NCI-H1694 (cell line): ENCODE results near the gene SH3BP1.
A peak's percentile ranks its signal among the peaks of the same experiment; 100 is the strongest.

Experiments used
- DNase-seq: peaks from one replicate; lab custom pipeline; 2025; lab: John Stamatoyannopoulos, UW

The SH3BP1 gene

DNA sequence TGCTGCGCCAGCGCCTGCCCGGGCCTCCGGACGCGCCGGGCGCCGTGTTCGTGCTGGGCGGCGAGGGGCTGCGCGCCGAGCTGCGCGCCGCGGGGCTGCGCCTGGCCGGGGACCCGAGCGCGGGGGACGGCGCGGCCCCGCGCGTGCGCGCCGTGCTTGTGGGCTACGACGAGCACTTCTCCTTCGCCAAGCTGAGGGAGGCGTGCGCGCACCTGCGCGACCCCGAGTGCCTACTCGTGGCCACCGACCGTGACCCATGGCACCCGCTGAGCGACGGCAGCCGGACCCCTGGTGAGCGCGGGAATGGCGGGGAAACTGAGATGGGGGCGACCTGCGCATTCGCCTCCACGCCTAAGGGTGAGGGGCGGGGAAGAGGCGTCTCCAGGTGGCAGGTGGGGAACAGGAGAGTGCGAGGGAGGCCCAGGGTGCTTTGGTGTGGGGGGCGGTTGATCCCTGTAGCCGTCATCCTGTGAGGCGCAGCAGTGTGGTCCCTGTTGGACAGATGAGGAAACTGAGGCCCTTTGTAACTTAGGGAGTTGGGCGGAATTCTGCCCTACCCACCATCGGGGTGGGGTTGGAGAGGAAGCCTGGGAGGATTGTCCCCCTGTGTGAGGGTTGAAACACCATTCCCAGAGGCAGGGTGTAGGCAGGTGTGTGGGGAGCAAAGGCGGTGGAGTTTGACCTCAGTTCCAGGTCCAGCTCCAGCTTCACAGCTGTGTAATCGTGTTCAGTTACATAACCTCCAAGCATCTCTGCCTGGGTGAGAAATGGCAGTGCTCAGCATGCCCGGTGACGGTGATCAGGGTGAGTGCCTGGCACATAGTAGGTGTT lies 19.8 kb downstream of the SH3BP1 start:
- DNase-seq: no peak

DNA sequence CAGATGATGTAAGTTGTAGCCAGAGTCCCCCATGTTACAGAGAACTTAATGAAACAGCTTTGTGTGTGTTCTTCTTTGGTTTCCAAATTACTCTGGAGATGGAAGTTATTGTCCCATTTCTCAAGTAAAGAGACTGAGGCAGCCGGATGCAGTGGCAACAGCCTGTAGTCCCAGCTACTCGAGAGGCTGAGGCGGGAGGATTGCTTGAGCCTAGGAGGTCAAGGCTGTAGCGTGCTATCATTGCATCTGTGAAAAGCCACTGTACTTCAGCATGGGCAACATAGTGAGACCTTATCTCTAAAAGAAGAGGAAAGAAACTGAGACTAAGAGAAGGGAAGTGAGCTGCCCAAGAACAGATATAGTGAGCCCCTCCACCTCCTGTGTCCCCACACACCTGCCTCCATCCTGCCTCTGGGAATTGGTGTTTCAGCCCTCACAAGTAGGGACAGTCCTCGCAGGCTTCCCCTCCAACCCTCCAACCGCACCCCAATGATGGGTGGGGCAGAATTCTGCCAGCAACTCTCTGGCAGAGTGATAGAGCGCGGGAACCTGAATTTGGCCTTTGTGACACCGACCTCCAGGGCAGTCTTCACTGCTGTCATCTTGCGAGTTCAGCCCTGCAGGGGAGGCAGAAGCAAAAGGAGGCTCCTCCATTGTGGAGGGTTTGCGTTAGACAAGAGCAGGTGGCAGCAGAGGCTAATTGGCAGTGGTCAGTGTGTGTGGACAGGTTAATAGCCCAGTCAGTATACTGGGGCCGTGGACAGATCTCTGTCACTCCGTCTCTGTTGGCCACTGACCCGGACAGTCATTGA lies 20.6 kb downstream of the SH3BP1 start:
- no peak for DNase-seq

DNA sequence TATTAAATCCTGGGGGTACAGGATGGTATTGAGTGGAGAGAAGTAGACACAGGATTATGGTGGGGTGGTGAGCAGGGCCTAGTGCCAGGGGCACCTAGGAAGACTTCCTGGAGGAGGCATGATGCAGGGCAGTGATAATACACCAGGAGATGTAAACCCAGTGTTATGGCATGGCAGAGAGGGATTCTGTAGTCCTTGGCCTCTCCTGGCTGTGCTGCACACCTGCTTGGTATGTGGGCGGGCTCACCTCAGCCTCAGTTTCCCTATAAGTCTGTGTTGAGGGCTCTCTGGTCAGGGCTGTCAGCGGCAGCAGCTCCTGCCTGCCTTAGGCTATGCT lies 21.2 kb downstream of the SH3BP1 start:
- DNase-seq: no peak

DNA sequence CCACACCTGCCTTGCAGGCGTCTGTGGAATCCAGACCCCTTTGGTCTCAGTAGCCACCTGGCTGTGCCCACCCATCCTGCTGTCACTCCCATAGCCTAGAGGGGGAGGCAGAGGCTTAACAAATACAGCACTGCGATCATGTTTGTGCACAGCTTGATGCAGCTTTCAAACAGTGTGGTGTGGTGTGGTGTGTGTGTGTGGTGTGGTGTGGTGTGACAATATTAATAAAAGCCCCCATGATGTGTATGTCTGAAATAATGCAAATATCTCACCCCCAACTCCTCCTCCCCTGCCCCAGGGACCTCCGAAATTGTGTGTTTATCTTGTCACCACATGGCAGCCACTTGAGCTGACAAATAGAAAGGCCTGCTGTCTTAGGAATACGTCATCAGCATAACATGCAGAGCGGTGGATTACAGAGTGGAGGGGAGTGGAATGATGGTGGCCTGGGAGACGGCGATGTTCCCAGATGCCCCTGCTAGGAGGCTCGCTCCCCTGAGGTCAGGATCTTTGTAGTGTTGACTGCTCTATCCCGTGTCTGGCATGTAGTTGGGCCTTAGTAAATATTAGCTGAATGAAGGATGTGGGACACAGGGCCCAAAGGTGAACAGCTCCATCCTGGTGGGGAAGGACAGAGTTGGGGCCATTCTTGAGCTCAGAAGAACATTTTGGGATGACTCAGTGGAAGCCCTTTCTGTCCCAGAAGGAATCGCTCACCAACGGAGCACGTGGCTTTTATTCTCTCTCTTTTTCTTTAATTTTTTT lies 21.9 kb downstream of the SH3BP1 start:
- peak; percentile 25 for DNase-seq

DNA sequence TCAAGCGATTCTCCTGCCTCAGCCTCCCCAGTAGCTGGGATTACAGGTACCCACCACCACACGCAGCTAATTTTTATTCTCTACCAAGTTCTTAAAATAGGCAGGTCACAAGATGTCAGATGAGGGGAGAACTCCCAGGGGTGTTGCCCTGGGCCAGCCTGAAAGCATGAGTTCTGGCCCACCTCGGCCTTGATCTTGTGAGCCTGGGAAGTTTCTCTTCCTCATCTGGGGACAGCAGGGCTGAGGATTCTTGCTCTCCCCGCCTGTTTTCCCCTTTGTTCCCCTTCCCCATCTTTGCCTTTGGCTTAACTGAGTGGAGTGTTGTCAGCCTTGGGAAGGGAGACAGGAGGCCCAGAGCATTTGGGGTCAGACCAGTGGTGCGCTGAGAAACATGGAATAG lies 22.6 kb downstream of the SH3BP1 start:
- no peak for DNase-seq

DNA sequence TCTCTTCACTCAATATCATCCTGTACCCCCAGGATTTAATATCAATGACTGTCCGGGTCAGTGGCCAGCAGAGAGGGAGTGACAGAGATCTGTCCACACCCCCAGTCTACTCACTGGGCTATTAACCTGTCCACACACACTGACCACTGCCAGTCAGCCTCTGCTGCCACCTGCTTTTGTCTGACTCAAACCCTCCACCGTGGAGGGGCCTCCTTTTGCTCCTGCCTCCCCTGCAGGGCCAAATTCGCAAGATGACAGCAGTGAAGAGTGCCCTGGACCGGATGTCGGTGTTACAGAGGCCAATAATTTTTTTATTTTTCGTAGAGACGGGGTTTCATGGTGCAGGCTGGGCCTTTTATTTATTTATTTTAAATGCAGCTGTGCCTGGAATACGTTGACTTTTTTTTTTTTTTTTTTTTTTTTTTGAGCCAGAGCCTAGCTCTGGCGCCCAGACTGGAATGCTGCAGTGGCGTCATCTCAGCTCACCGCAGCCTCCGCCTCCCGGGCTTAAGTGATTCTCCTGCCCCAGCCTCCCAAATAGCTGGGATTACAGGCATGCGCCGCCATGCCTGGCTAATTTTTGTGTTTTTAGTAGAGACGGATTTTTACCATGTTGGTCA lies 24.2 kb downstream of the SH3BP1 start:
- DNase-seq: no peak

DNA sequence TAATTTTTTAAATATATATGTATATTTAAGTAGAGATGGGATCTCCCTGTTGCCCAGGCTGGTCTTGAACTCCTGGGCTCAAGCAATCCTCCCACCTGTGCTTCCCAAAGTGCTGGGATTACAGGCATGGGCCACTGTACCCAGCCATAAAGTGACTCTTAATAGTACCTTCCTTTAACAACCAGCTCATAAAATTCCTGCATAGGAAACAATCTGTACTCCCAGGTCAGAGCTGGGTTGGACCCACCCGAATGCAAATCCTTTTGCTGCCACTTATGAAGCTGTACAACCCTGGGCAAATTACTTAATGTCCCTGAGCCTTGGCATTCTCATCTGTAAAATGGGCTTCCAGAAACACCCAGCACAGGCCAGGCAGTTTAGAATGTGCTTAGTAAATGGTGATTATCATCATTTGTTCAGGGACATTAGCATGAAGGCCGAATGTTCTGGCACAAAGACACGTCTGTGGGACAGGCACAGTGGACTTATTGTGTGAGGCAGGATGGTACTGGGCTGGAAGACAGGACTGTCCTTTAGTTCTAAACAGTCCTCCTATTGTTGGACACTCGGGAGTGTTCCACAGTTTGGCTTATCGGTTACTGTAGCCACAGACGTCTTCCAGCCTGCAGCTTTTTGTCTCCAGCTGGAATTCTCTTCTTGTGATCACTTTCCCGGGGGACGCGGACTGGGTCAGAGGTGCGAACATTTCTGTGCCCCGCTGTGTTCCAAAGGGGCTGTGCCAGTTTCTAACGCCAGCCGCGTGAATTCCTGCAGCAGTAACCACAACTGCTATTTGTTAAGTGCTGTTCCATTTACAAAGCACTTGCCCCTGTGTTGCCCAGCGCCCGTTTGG lies 25.0 kb downstream of the SH3BP1 start:
- no peak for DNase-seq

DNA sequence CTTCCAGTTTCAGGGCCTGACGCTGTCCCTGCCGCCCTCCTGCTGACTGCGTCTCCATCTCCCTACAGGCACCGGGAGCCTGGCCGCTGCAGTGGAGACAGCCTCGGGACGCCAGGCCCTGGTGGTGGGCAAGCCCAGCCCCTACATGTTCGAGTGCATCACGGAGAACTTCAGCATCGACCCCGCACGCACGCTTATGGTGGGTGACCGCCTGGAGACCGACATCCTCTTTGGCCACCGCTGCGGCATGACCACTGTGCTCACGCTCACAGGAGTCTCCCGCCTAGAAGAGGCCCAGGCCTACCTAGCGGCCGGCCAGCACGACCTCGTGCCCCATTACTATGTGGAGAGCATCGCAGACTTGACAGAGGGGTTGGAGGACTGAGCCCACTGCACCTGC lies 26.0 kb downstream of the SH3BP1 start:
- DNase-seq: no peak

DNA sequence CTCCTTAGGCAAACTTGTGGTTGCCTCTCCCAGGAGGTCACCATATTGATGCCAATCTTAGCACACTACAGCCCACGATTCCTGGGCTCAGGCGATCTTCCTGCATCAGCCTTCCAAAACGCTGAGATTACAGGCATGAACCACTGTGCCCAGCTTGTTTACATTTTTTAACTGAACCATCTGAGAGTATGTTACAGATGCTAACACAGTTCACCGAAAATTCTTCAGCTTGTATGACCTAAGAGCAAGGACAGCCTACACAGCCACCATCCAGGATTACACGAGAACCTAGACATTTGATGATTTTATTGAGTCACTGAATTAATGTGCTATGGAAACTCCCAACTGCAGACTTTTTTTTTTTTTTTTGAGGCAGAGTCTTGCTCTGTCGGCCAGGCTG lies 30.1 kb downstream of the SH3BP1 start:
- no peak for DNase-seq

DNA sequence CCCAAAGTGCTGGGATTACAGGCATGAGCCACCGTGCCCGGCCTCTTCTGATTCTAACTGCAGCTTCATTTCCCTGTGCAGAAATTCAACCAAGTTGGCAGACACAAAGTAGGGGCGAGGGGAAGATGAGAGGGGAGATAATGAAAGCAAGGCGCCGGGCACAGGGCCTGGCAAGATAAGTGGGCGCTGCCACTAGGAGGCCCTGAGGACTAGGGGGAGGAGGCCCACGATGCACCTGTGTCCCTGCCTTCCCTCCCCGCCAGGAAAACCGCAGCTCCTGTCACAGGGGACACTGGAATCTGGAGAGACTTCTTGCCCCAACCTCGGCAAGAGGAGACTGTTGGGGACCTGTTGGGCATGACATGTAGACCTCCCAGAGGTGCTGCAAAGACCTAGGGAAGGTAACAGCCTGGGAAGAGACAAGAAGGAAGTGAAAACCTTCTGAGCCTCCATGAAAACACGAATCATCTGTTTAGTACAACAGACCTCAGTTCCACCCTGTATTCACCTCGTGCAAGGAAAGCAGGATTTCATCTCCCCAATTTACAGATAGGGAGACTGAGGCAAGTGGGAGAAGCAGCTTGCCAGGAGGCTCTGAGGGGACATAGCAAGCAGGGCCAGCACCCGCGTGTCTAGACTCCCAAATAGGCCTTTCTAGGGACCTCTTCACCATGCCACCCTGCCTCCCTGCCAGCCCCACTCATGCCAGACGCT lies 32.9 kb downstream of the SH3BP1 start:
- no peak for DNase-seq

DNA sequence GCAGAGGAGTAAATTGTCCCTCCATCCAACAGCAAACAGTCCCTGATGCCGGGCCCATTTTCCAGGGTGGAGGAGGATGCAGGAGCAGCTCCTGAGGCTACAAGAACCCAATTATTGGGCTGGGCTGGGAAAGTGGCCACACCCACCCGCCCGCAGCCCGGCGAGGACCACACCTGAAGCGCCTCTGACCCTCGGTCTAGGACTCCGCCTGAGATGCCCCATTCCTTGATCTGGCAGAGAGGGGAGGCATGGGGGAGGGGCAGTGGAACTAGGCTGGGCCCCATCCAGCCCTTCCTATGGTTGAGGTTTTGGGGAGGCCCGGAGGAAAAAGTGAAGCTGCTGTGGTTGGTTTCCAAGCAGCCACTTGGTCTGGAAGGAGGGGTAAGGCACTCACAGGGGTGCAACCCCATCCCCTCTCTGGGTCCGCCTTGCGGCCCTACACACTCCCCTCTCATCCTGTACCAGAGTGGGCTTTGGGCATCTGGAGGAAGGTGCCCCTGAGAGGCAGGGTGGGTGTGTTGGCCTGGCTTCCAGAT lies 33.5 kb downstream of the SH3BP1 start:
- DNase-seq: no peak

DNA sequence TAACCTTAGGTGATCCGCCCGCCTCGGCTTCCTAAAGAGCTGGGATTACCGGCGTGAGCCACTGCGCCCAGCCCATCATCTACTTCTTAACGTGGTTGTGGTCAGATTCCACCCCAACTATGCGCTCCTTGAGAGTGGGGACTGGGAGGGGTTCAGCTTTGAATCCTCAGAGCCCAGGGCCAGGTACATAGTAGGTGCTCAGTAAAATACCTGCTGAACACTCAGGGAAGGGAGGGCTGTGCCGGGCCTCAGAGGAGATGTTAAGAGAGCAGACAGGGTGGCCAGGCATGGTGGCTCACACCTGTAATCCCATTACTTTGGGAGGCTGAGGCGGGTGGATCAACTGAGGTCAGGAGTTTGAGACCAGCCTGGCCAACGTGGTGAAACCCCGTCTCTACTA lies 34.8 kb downstream of the SH3BP1 start:
- no peak for DNase-seq

DNA sequence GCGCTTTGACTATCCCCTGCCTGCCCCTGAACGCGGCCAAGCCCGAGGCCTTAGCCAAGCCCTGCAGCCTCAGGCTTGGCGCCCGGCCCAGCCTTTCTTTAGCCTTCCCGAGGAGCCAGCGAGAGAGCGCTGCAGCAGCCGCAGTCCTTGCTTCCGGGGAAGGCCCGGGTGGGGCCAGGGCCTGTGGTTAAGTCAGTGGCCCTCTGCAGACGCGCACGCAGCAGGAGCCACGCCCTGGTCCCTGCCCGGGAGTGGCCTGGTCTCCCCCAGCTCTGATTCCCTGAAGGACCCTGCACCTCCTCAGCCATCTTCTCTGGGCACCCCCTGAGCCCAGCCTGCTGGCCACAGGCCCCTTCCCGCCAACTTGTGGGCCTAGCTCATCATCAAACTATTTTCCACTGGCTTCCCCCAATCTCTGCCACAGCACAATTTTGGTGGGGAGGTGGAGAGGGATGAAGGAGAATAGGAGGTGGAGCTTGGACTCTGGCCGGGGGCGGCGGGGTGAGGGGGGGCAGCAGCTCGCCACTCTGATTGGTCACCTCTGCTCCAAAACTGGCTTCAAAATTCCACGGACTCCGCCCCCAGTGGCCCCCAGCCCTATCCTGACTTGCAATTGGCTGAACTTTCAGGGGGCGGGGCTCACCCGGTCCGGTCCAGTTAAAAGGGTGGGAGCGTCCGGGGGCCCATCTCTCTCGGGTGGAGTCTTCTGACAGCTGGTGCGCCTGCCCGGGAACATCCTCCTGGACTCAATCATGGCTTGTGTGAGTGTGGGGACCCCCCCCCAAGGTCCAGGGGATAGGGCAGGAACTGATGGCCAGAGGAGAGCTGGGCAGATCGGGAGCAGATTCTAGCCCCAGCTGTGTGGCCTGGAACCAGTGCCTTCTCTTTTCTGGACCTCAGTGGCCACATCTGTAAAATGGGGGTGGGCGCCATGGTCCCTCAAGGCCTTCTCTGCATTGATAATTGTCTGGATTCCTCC lies 35.8 kb downstream of the SH3BP1 start, which contains the start of gene LGALS1:
Gene LGALS1, plus strand, starts transcription at position 686 of the 979 bp plus-strand sequence. Its CDS starts 67 bp downstream, at position 753.
- no peak for DNase-seq

DNA sequence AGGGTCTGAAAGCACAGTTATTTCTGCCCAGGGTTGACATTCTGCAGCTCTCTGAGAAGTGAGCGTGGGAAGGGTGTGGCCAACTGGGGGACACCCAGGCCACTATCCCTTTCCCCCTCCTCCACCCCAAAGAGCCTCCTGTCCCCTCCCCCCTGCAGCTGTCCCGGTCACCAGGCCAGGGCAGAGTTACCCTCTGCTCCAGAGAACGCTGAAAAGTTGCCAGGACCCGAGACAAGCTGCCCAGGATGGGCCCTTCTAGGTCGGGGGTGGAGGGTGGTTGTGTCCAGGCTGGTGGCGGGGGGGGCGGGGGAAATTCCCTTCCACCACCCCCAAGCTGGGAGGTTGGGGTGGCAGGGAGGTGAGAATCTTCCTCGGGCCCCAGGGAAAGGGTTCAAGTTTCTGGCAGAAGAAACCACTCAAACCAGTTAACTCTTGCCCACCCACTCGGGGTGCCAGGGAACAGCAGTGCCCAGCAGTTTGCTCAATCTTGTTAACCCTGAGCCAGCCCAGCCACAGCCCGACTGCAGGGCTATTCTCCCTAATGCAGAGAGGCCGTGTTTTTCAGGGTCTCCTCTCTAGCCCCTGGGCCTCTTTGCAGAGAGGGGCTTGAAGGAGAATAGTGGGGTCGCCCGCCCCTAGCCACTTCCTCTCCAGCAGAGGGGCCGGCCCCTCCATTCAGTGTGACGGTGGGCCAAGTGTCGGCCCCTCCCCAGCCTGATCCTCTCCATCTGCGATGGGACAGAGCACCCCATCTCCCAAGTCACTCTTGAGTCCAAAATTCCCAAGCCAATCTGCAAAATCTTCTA lies 36.7 kb downstream of the SH3BP1 start:
- DNase-seq: no peak

DNA sequence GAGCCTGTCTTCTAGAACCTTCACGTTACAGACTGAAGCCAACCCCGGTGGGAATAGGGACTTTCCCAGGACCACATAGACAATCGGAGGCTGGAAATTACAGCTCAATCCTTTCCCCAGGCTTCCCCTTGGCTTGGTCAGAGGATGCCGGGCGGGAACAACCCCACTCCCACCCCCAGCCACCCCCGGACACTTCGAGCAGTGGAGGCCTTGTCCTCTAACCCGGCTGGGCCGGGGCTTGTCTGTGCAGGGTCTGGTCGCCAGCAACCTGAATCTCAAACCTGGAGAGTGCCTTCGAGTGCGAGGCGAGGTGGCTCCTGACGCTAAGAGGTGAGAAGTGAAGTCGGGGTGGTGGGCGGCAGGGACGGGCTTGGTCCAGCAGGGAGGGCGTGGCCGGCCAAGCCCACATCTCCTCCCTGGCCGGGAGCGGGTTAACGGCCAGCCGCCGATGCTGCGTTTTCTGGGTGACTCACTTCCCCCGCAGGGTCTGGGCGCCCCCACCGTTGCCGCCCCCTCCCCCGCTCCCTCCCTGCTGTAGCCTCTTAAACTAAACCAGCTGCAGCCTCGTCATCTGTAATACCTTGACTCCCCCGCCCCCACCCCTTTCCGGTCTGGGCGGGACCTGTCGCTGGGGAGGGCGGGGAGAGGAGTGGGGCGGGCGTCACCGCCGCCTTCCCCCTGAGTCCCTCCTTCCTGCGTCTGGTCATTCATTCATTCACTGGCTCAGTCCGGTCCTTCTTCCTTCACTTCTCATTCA lies 37.4 kb downstream of the SH3BP1 start:
- no peak for DNase-seq

DNA sequence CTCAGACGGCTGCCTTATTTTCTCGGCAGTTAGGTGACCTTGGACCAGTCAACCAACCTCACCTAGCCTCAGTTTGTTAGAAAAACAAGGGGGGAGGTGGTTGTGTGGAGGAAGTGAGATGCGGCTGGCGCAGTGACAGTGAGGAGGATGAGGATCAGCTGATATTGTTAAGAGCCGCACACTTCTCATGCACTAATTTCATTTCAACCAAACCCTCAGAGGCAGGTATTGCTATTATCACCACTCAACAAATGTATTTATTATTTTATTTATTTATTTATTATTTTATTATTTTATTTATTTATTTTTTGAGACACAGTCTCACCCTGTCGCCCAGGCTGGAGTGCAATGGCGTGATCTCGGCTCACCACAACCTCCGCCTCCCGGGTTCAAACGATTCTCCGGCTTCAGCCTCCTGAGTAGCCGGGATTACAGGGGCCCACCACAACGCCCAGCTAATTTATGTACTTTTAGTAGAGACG lies 38.1 kb downstream of the SH3BP1 start:
- DNase-seq: no peak

DNA sequence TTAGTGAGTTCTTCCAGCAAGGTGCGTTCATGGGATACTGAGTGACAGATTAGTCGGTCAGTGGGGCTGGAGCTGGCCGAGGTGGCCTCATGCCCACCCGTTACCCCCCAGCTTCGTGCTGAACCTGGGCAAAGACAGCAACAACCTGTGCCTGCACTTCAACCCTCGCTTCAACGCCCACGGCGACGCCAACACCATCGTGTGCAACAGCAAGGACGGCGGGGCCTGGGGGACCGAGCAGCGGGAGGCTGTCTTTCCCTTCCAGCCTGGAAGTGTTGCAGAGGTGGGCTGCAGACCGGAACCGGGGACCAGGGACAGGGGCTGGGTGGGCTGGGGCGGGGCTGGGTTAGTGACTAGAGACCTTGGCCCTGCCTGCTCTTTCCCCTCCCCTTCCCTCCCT lies 38.9 kb downstream of the SH3BP1 start:
- no peak for DNase-seq
